ENCODE results near the gene AXL.
A peak's percentile ranks its signal among the peaks of the same experiment; 100 is the strongest.

DNA sequence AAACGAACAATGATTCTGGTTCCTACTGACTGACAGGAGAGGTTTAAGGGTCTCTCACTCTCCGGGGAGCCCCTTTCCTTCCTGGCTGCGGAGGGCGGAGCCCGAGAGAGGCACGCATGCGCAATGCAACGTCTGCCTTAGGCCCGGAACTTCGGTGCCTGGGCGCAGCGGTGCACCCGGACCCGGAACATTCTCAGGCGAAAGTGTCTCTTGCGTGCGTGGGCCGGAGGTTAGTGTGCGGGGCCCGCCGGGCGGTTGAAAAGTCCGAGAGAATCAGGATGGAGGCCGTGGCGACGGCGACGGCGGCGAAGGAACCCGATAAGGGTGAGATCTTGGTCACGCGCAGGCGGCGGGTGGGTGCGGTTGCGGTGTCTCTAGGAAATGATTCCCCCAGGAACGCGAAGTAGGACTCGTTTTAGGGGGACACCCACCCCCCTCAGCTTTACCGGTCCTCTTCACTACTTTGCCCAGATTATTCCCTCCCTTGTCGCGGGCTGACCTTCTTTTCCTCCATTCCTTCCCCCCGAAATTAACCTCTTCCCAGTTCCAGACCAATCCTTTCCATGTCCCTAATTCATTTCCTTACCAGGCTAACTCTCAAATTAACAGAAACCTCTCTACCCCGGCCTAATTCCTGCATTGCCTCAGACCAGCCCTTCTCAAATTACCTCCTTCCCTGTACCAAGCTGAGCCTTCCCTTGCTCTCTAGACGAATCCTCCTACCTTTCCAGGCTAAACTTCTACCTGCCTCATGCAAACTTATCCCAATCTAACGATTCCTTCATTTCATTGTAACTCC, 91.2 kb downstream of the AXL start, which contains the start of gene CCDC97:
- TF ChIP-seq POLR2AphosphoS5 (IDR thresholded peaks at IDR 0.05; ENCODE audit: low read depth, low read length) (peak; percentile 88), TAF1 (IDR thresholded peaks at IDR 0.05; ENCODE audit: borderline replicate concordance, low read depth, low read length) (peak; percentile 87)

All from GM12892 (cell line).